ENCODE measurements around the gene NBEA. TPM values are rescaled to one million over a fixed set of nuclear protein-coding genes. Genes with fewer than 3 reads are reported as not detected.

The NBEA gene
- total and polyA plus RNA-seq, 7 donors, result 0.46 to 47.6 (median 38.0) TPM

- Histone ChIP-seq H3K9me3 (no peaks in the 10 kb centered on the region), H3K27ac (no peak overlapping the region), H3K4me3 (no peak overlapping the region), H3K36me3 (peaks cover 0 to 11% (median 0%) of the 10 kb centered on the region in 4 donors), H3K27me3 (no peaks in the 10 kb centered on the region), H3K4me1 (peaks cover 0 to 9% (median 0%) of the 10 kb centered on the region in 4 donors)
- intact Hi-C loops (cut with DNase I), result no loop called here
- WGBS, 2 donors, result 83 to 85% methylated on average over 1 of the region's 1 CpG
- TF ChIP-seq EP300 (IDR thresholded peaks at IDR 0.05) (no peak), POLR2A (IDR thresholded peaks at IDR 0.05) (no peak), POLR2AphosphoS5 (IDR thresholded peaks at IDR 0.05) (no peak), CTCF (IDR thresholded peaks at IDR 0.05) (no peak)
- DNase-seq, result no peak
These were observed 198.3 kb downstream of the NBEA start for GRCh38 chr13:35140321-35140720.

DNA sequence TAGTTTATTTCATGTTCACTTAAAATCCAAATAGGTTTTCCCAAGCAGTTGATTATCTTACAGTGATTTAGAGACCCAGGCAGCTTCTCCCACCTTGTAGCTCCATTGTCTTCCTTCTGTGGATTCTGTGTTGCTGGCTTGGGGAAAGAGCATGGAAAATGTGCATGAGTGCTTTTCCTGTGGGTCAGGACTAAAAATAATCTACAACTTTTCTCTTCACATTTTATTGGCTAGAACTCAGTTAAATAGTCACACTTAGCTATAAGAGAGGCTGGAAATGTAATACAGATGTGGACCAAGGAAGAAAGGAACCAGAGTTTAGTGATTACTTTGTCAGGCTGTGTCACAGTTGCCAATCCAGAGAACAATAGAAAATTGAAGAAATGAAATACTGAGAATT, 198.8 kb downstream of the NBEA start:
- no peak for DNase-seq
- peaks cover 0 to 9% (median 0%) of the 10 kb centered on the region in 4 donors for H3K4me1 ChIP-seq
- no peaks in the 10 kb centered on the region for H3K27me3 ChIP-seq
- no peak overlapping the region for H3K27ac ChIP-seq
- no peak for TF ChIP-seq EP300 (IDR thresholded peaks at IDR 0.05)
- no peaks in the 10 kb centered on the region for H3K9me3 ChIP-seq
- H3K4me3 ChIP-seq, result no peak overlapping the region
- H3K36me3 ChIP-seq, result peaks cover 0 to 11% (median 0%) of the 10 kb centered on the region in 4 donors
- intact Hi-C loops (cut with DNase I), result no loop called here

GRCh38 chr13:35143123-35143522, 201.1 kb downstream of the NBEA start:
- H3K9me3 ChIP-seq, result peaks cover 0 to 2% (median 0%) of the 10 kb centered on the region in 4 donors
- intact Hi-C loops (cut with DNase I), result no loop called here
- no peak overlapping the region for H3K4me3 ChIP-seq
- TF ChIP-seq POLR2A (IDR thresholded peaks at IDR 0.05), result no peak
- TF ChIP-seq EP300 (IDR thresholded peaks at IDR 0.05), result no peak
- no peak for TF ChIP-seq POLR2AphosphoS5 (IDR thresholded peaks at IDR 0.05)
- no peak for TF ChIP-seq CTCF (IDR thresholded peaks at IDR 0.05)
- WGBS, 2 donors, result 96% methylated on average over 6 of the region's 6 CpGs
- H3K36me3 ChIP-seq, result peaks cover 0 to 19% (median 2%) of the 10 kb centered on the region in 4 donors
- DNase-seq, result no peak
- H3K27me3 ChIP-seq, result no peaks in the 10 kb centered on the region
- H3K27ac ChIP-seq, result no peak overlapping the region
- peaks cover 0 to 9% (median 0%) of the 10 kb centered on the region in 4 donors for H3K4me1 ChIP-seq

DNA sequence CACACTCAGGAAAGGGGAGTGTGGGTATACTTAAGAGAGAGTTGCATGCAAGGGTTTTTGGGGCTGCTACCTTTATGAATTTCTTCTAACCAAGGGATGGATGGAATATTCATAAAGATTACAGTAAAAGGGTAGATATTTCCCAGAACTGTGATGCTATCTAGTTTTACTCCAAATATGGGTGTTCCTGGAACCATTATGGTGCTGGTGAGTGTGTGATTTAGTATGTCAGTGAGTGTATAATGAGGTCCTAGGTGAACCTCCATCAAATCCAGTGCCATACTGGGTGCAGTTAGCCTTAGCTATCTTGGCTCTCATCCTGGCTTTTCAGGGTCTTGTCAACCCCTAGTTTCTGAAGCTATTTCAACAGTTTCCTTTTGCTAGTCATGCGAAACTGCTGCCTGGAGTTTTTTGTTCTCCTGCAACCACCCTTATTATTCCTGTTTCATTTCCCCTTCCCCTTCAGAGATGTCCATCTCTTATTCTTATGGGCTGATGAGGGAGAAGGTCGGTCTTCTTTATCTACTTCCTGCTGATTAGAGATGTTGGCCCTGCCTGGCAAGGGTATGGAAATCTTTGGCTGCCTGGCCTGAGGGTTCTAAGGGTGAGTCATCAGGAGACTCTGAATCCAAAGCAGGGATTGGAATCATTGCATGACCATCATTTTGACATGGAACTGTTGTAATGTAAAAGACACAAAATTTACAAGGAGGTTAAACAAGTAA, 202.3 kb downstream of the NBEA start:
- WGBS, 2 donors, result 71 to 81% methylated on average over 2 of the region's 2 CpGs
- TF ChIP-seq POLR2AphosphoS5 (IDR thresholded peaks at IDR 0.05) (no peak), CTCF (IDR thresholded peaks at IDR 0.05) (no peak), EP300 (IDR thresholded peaks at IDR 0.05) (no peak), POLR2A (IDR thresholded peaks at IDR 0.05) (no peak)
- H3K4me3 ChIP-seq, result no peak overlapping the region
- no peak overlapping the region for H3K27ac ChIP-seq
- DNase-seq, result no peak
- H3K9me3 ChIP-seq, result peaks cover 0 to 2% (median 0%) of the 10 kb centered on the region in 4 donors
- peaks cover 0 to 9% (median 0%) of the 10 kb centered on the region in 4 donors for H3K4me1 ChIP-seq
- intact Hi-C loops (cut with DNase I), result no loop called here
- H3K27me3 ChIP-seq, result no peaks in the 10 kb centered on the region
- peaks cover 0 to 19% (median 2%) of the 10 kb centered on the region in 4 donors for H3K36me3 ChIP-seq

GRCh38 chr13:35146686-35147085, 204.6 kb downstream of the NBEA start:
- no peak overlapping the region for H3K4me3 ChIP-seq
- no peak overlapping the region for H3K27ac ChIP-seq
- WGBS, 2 donors, result 87 to 91% methylated on average over 1 of the region's 1 CpG
- no peak for TF ChIP-seq EP300 (IDR thresholded peaks at IDR 0.05)
- TF ChIP-seq POLR2AphosphoS5 (IDR thresholded peaks at IDR 0.05), result no peak
- no peak for TF ChIP-seq CTCF (IDR thresholded peaks at IDR 0.05)
- no peak for TF ChIP-seq POLR2A (IDR thresholded peaks at IDR 0.05)
- intact Hi-C loops (cut with DNase I), result no loop called here
- H3K4me1 ChIP-seq, result no peaks in the 10 kb centered on the region
- peaks cover 0 to 2% (median 0%) of the 10 kb centered on the region in 4 donors for H3K9me3 ChIP-seq
- H3K27me3 ChIP-seq, result no peaks in the 10 kb centered on the region
- no peak for DNase-seq
- H3K36me3 ChIP-seq, result peaks cover 0 to 19% (median 2%) of the 10 kb centered on the region in 4 donors

All from sigmoid colon (tissue), 7 donors.